GM12872 (cell line): ENCODE data around the gene STAT4.

Experiments
- TF ChIP-seq, protein P1 (sequence below): IDR thresholded peaks from 3 replicates; pipeline ENCODE4 v1.5.1; 2011; ENCODE audit warnings: low read depth, mild to moderate bottlenecking, low read length, moderate library complexity; ENCODE audit not compliant: insufficient read depth

STAT4 gene

DNA sequence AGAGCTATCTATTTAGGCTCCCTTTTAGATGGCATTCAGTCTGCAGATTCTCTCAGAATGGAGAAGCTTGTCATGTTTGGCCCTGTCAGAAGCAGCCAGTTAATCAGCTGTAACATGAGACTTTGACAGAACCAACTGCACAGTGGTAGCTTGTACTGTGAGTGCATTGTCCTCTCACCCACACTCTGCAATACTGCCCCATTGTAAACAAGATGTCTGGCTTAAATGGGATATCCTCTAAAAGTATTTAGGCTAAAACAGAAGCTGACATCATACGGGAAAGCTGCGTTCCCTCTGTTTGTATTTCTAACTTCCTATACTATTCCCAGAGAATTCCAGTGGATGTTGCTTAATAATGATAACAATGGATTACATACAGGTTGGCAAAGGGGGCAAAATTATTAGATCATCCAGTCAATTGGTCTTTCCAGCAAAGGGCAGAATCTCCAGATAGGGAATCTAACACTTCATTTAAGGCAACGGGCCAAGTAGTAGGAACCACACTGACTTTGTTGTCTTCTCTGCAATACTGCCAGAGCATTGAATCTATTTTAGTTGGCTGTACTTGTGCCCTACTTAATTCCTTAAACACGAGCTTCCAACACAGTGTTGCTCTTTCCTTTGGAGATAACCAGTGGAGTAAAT is 15.4 kb upstream of the STAT4 start:
- TF ChIP-seq, protein P1, sequence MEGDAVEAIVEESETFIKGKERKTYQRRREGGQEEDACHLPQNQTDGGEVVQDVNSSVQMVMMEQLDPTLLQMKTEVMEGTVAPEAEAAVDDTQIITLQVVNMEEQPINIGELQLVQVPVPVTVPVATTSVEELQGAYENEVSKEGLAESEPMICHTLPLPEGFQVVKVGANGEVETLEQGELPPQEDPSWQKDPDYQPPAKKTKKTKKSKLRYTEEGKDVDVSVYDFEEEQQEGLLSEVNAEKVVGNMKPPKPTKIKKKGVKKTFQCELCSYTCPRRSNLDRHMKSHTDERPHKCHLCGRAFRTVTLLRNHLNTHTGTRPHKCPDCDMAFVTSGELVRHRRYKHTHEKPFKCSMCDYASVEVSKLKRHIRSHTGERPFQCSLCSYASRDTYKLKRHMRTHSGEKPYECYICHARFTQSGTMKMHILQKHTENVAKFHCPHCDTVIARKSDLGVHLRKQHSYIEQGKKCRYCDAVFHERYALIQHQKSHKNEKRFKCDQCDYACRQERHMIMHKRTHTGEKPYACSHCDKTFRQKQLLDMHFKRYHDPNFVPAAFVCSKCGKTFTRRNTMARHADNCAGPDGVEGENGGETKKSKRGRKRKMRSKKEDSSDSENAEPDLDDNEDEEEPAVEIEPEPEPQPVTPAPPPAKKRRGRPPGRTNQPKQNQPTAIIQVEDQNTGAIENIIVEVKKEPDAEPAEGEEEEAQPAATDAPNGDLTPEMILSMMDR: no peak

DNA sequence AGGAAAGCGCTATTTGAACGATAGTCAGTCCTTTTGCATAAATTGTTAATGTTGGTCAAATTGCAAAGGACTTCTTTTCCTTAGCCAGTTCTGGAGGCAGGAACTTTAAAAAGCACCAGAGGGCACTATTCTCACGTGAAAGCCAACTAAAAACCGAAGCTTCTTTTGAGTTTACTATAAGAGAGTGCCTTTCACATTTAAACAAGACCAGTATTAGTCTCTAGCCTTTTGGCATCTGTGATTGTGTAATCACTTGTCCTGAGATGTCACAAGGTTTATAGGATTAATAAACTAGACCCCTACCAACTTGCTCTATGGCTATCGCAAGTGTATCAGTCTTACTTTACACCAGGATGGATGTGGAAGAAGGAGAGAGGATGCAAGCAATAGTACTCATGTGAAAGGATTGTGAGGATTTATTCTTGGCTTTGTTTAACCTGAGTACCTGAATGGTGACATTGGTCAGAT is 14.4 kb upstream of the STAT4 start:
- TF ChIP-seq, protein P1: peak; percentile 66

DNA sequence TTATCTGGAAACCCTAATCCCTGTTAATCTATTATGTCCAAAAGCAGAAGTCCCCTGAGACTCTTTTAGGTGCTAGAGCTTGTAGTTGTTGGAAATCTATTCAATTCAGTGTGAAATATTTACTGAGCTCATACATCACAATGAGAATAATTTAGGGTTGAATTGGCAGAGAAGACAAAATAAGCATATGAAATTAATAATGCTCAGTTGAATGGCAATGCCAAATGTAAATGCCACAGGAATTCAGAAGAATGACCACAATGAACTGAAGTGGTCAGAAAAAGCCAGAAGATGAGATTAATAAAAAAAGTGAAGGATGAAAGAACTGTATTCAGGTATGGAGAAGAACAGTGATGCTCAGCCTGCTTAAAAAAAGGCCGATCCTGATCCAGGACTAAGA is 8.0 kb upstream of the STAT4 start:
- TF ChIP-seq, protein P1: no peak

DNA sequence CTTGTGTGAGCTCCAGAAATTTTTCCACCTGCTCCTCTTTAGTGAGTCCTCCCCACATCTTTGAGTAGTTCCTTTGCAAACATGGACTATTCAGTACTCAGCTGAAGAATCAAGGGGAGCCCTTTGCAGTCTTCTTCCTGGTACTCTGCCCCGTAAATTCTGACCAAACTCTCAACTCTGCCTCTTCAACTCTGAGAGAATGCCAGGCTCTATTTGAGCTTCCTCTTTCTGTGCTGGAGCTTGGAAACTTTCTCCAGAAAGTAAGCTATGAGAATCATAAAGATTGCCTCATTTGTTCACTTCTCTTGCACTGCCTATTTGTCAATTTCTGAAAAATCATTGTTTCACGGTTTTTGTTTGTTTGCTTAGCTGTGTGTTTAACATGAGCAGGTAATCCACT is 7.4 kb upstream of the STAT4 start:
- TF ChIP-seq, protein P1: no peak

DNA sequence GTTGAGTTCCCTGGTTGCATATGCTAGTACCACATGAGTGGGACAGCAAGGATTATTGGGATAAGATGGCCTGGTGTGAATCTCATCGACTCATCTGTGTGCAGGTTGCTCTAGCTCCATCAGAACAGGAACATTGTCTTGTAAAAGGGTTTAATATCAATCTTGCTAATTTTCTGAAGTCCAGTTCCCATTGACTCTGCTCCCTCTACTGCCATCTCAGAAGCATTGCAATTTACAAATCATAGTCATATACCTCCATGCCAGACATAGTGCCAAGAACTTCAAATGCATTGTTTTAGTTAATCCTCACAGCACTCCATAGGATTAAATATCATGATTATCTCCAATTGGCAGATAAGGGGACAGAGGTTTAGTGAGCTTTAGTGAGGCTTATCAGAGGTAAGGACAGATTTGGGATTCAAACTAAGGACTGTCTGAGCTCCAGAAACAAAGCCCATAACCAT is 4.8 kb upstream of the STAT4 start:
- TF ChIP-seq, protein P1: peak; percentile 74

DNA sequence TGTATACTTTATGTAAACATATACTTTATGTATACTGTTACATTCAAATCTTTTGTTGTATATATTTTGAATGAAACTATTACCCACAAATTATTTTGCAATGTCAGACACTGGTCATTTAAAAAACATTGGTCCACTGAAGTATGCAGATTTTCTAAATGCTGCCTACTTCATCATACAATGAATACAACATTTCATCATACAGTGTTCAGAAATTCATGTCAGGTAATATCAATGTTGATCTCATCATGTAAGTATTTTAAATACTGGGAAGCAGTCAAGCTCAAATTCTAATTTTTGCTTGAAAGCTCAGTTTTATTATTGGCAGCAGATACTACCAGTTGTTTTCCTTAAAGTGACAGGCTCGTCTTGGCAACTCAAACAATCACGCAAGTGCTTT is 2.9 kb upstream of the STAT4 start:
- TF ChIP-seq, protein P1: no peak

DNA sequence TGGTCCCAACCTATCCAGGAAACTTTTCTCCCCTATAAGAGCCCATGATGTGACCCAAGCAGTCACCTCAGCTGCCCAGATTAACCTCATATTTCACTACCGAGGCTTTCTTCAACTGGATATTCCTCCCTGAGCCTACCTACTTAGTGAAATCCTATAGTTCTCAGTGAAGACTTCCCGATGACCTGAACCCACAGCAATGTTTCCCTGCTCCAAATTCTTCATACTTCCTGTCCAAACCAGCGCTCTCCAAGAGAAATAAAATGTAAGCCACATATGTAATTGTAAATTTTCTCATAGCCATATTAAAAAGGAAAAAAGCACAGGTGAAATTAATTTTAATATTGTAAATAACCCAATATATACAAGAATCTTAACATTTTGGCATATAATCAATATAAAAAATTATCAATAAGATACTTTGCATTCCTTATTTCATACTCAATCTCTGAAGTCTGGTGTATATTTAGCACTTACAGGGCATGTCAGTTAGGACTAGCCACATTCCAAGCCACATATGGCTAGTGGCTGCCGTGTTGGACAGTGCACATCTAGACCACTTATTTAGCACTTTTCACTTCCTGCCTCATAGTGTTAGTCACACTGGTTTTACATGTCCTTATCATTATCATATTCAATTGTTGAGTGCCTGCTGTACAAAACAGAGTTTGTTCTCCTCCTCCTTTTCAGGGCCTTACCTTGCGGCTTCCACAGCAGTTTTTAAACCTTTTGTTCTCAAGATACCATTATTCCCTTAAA is 1.9 kb upstream of the STAT4 start:
- TF ChIP-seq, protein P1: no peak
